Natural killer cell (primary cell): Measurements from ENCODE around the gene KCNJ2. TPM values are rescaled to one million over a fixed set of nuclear protein-coding genes. Genes with fewer than 3 reads are reported as not detected.

ENCODE experiments used
- ATAC-seq, 3 donors: fragments of 150-1000 bp in 2 of 3; fragments of 200-7000 bp in 1 of 3; cut with Tn5 transposase; 1 replicate in 1 of 3; 2 replicates in 2 of 3; pipeline ENCODE4 v1.10.0; 2021; ENCODE audit warnings: mild to moderate bottlenecking in 2 of 3, moderate library complexity in 2 of 3
- DNase-seq, 2 donors: peaks; one replicate each; pipeline versions ENCODE4 v3.0.0 to v3.0.0-alpha.2; 2013 to 2021; ENCODE audit warnings: mixed read lengths in 1 of 2
- H3K27ac ChIP-seq: one replicate; pipeline ENCODE4 v1.5.1; 2013; ENCODE audit warnings: mild to moderate bottlenecking, low read length
- H3K27me3 ChIP-seq: one replicate; pipeline ENCODE4 v1.6.1; 2013; ENCODE audit warnings: low read length; ENCODE audit not compliant: control insufficient read depth, insufficient read depth
- H3K36me3 ChIP-seq: one replicate; pipeline ENCODE4 v1.6.1; 2013; ENCODE audit warnings: low read length; ENCODE audit not compliant: control insufficient read depth, insufficient read depth
- H3K4me1 ChIP-seq: one replicate; pipeline ENCODE4 v1.6.1; 2013; ENCODE audit warnings: low read length; ENCODE audit not compliant: control insufficient read depth, insufficient read depth
- H3K4me3 ChIP-seq: one replicate; pipeline ENCODE4 v1.5.1; 2013; ENCODE audit warnings: low read length
- H3K9me3 ChIP-seq: one replicate; pipeline ENCODE4 v1.6.1; 2013; ENCODE audit warnings: low read length; ENCODE audit not compliant: control insufficient read depth, insufficient read depth
- H3K27ac Mint-ChIP-seq, 2 donors: one replicate each; pipeline ENCODE4 v1.8.0; 2022; ENCODE audit warnings: mild to moderate bottlenecking in 2 of 2, mixed read lengths in 2 of 2, moderate library complexity in 1 of 2
- H3K27me3 Mint-ChIP-seq, 2 donors: one replicate each; pipeline ENCODE4 v1.8.0; 2022; ENCODE audit warnings: low read depth in 2 of 2, mixed read lengths in 2 of 2
- H3K36me3 Mint-ChIP-seq: one replicate; pipeline ENCODE4 v1.8.0; 2022; ENCODE audit warnings: mixed read lengths
- H3K4me1 Mint-ChIP-seq, 2 donors: one replicate each; pipeline ENCODE4 v1.8.0; 2022; ENCODE audit warnings: mixed read lengths in 2 of 2
- H3K4me3 Mint-ChIP-seq: one replicate; pipeline ENCODE4 v1.8.0; 2022; ENCODE audit warnings: mild to moderate bottlenecking, moderate library complexity, mixed read lengths
- H3K9me3 Mint-ChIP-seq, 2 donors: one replicate each; pipeline ENCODE4 v1.8.0; 2022; ENCODE audit warnings: mixed read lengths in 2 of 2
- WGBS: methylation state at CpG from one replicate; pipeline ENCODE4 v1.1.7; 2013; ENCODE audit warnings: missing lambda C conversion rate; ENCODE audit not compliant: insufficient coverage; 5-methylcytosine and 5-hydroxymethylcytosine counted together
- intact Hi-C: fragments of 100-400 bp; cut with micrococcal nuclease; formaldehyde crosslinking; loops from one replicate; pipeline ENCODE4 v1.14.2; 2022
- total RNA-seq, 4 donors: library from RNA; stranded (reverse); fragments of 120-200 nt in 1 of 4; gene quantifications; one replicate each; pipeline versions ENCODE4 v1.2.3 to v1.2.4, GENCODE V29; 2013 to 2022
- TF ChIP-seq, protein P1 (sequence below): fragments of 200-600 bp; IDR thresholded peaks from one replicate; pipeline ENCODE4 v1.8.0; 2022; ENCODE audit warnings: antibody characterized with exemption

The KCNJ2 gene
- total RNA-seq, 3 donors from 2014 or later (not counting 1 experiment from before 2014, with no cell fraction given) = 0.14 to 2.5 TPM; not detected in 1

DNA sequence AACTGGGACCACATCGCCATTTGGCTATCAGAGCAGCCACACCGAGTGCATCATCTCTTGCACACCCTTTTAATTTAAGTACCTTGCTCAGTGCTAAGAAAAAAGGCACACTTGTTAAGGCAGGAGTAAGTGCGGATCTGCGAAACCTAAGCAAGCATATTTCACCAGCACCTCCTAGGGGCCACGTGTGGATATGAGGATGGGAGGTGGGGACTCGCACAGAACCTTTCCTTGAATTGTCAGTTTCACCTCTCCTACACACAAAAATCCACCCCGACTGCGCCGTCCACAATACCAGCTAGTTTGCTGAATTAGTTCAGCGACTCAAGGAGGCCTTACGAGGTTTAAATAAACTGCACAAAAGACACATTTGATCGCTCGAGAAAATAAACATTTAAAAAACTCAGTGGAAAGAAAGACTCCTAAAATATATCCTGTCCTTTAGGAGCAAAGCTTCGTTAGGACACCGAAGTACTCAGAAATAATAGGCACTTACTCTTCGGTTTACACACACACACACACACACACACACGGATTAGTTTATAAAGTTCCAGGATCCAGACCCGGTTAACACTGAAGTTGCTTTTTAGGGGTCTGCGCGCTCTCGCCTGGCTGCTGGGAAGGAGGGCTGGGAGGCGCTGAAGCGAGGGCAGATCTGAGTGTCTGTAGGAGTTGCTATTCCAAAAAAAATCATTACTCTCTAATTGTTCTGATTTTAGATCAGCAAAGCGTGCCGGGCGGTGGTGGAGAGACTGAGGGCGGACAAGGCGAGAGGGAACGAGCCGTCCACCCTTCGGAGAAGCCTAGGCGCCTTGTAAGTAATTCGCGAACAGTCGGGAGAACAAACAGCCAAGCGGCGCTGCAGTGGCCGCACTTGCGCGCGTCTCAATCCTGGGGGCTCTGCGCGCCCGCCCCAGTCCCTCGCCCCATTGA lies 1.0 kb upstream of the KCNJ2 start:
- Mint-ChIP-seq H3K9me3 (no peaks in the 10 kb centered on the region), H3K4me3 (peak overlapping the region; percentile 47), H3K4me1 (peaks cover 9 to 13% of the 10 kb centered on the region in 2 donors), H3K27ac (no peak overlapping the region), H3K27me3 (peaks cover 43 to 67% of the 10 kb centered on the region in 2 donors), H3K36me3 (no peaks in the 10 kb centered on the region)
- TF ChIP-seq, protein P1, sequence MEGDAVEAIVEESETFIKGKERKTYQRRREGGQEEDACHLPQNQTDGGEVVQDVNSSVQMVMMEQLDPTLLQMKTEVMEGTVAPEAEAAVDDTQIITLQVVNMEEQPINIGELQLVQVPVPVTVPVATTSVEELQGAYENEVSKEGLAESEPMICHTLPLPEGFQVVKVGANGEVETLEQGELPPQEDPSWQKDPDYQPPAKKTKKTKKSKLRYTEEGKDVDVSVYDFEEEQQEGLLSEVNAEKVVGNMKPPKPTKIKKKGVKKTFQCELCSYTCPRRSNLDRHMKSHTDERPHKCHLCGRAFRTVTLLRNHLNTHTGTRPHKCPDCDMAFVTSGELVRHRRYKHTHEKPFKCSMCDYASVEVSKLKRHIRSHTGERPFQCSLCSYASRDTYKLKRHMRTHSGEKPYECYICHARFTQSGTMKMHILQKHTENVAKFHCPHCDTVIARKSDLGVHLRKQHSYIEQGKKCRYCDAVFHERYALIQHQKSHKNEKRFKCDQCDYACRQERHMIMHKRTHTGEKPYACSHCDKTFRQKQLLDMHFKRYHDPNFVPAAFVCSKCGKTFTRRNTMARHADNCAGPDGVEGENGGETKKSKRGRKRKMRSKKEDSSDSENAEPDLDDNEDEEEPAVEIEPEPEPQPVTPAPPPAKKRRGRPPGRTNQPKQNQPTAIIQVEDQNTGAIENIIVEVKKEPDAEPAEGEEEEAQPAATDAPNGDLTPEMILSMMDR = no peak
- H3K4me1 ChIP-seq = peaks cover 17% of the 10 kb centered on the region
- peaks cover 2% of the 10 kb centered on the region for H3K9me3 ChIP-seq
- H3K27me3 ChIP-seq = peaks cover 13% of the 10 kb centered on the region
- 3% methylated on average over 40 of the region's 45 CpGs for WGBS
- no peak overlapping the region for H3K27ac ChIP-seq
- peak overlapping the region; percentile 34 for H3K4me3 ChIP-seq
- no peaks in the 10 kb centered on the region for H3K36me3 ChIP-seq
- DNase-seq = peak in 1 of 2 donors; percentile 19
- ATAC-seq = no peak
- intact Hi-C loops = no loop called here

DNA sequence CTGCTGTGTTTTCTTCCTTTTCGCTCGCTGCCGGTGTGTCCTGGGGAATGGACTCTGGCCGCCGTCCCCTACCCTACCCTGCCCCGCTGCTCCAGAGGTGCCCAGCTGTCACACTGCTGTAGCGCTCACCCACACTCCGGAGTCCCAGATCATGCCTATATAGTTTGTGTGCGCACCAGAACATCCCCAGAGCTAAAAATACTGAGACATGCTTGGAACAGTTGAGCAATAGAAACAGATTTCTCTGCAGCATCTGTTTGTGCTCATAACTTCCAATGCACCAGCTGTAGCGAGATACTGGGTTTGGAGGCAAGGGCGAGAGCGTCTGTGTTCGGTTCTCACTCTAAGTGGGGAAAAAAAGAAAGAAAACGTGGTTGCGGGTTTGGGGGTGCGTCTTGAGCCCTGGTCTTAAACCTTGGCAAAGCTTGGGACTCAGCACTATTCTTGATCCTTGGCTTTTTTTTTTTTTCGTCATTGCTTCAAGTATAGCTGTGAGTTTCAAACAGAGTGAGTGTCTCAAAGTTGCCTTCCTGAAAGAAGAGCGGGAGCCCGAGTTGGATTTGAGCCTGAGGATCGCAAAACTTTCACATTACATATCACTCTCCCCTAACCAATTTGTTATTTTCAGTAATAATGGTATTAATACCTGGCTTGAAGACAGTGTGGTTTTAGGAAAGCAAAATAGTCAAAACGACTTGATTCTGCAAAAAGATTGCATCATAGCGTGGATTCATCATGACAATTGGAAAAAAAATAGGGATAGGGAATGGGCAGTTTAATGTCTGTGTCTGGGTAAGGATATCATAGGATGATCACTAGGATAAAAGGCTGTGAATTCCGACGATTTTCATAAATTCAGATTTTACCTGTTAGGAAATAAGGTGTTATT lies 621 bp downstream of the KCNJ2 start:
- Histone ChIP-seq H3K4me3 (peak overlapping the region; percentile 29), H3K27me3 (peaks cover 13% of the 10 kb centered on the region), H3K27ac (no peak overlapping the region), H3K9me3 (peaks cover 2% of the 10 kb centered on the region), H3K36me3 (no peaks in the 10 kb centered on the region), H3K4me1 (peaks cover 17% of the 10 kb centered on the region)
- Mint-ChIP-seq H3K36me3 (no peaks in the 10 kb centered on the region), H3K27ac (no peak overlapping the region), H3K27me3 (peaks cover 42 to 67% of the 10 kb centered on the region in 2 donors), H3K4me1 (peaks cover 9 to 13% of the 10 kb centered on the region in 2 donors), H3K4me3 (peak overlapping the region; percentile 33), H3K9me3 (no peaks in the 10 kb centered on the region)
- TF ChIP-seq, protein P1 = no peak
- 14% methylated on average over 22 of the region's 24 CpGs for WGBS
- DNase-seq = no peak
- peak in 1 of 3 donors; percentile 24 for ATAC-seq
- intact Hi-C loops = no loop called here

DNA sequence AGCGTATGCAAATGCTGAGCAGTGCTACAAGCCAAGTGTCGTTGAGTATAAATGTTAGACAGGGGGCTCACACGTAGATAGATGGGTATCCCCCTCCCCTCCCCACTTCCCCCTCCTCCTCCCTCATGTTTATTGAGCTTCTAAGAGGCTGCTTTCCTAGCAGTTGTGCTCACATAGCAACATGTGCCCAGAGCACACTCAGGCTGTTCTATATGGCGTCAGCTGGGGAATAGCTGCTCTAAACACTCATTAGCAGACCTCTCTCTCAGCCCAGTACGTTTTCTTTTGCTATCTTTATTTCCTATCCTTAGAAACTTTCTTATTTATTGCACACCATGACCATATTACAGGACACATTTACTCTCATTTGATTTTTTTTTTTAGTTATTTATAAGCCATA lies 1.8 kb downstream of the KCNJ2 start:
- H3K9me3 ChIP-seq = peaks cover 2% of the 10 kb centered on the region
- H3K27me3 Mint-ChIP-seq = peaks cover 39 to 58% of the 10 kb centered on the region in 2 donors
- DNase-seq = no peak
- H3K4me3 Mint-ChIP-seq = no peak overlapping the region
- H3K9me3 Mint-ChIP-seq = no peaks in the 10 kb centered on the region
- TF ChIP-seq, protein P1 = no peak
- H3K27ac Mint-ChIP-seq = no peak overlapping the region
- no peak overlapping the region for H3K27ac ChIP-seq
- H3K4me3 ChIP-seq = no peak overlapping the region
- H3K4me1 Mint-ChIP-seq = peaks cover 9 to 13% of the 10 kb centered on the region in 2 donors
- H3K4me1 ChIP-seq = peaks cover 17% of the 10 kb centered on the region
- no peak for ATAC-seq
- peaks cover 13% of the 10 kb centered on the region for H3K27me3 ChIP-seq
- intact Hi-C loops = no loop called here
- H3K36me3 Mint-ChIP-seq = no peaks in the 10 kb centered on the region
- 52% methylated on average over 4 of the region's 5 CpGs for WGBS
- no peaks in the 10 kb centered on the region for H3K36me3 ChIP-seq
